ENCODE data around the gene SGMS1. TPM values are rescaled to one million over a fixed set of nuclear protein-coding genes. Genes with fewer than 3 reads are reported as not detected.
A peak's percentile ranks its signal among the peaks of the same experiment; 100 is the strongest.

Gene SGMS1
- total RNA-seq, 2 experiments from 2014 or later, result 7.5 to 9.0 TPM

GRCh38 chr10:50531388-50532077, 92.2 kb downstream of the SGMS1 start:
- no peak for ATAC-seq
- H3K27ac Mint-ChIP-seq, result no peak overlapping the region
- peaks cover 31% of the 10 kb centered on the region for H3K4me1 Mint-ChIP-seq
- no peak for DNase-seq
- peaks cover 5% of the 10 kb centered on the region for H3K36me3 Mint-ChIP-seq (ENCODE audit: low read depth)
- no peak overlapping the region for H3K4me3 Mint-ChIP-seq
- intact Hi-C loops (cut with DNase I, micrococcal nuclease), result no loop called here
- ChIA-PET CTCF (interaction anchor here (0.6 kb wide), 1 partner anchor 70 kb away, joined by 4 read pairs; no protein-coding TSS in a partner anchor), POLR2A (interaction anchor here (0.6 kb wide), 1 partner anchor 15 kb away, joined by 3 read pairs; no protein-coding TSS in a partner anchor)
- no peaks in the 10 kb centered on the region for H3K27me3 Mint-ChIP-seq
- H3K9me3 Mint-ChIP-seq (ENCODE audit: low read depth), result no peaks in the 10 kb centered on the region

- CTCF ChIA-PET, result interaction anchor here (1.2 kb wide), 1 partner anchor 11 kb away, joined by 4 read pairs; no protein-coding TSS in a partner anchor
- intact Hi-C loops (cut with DNase I, micrococcal nuclease), result no loop called here
- H3K27ac Mint-ChIP-seq, result no peak overlapping the region
Measured at GRCh38 chr10:50529660-50530059, 94.1 kb downstream of the SGMS1 start.

GRCh38 chr10:50528206-50528605, 95.5 kb downstream of the SGMS1 start:
- DNase-seq (no peak), ATAC-seq (no peak)
- POLR2A ChIA-PET, result no interaction called here
- Mint-ChIP-seq H3K36me3 (ENCODE audit: low read depth) (peaks cover 4% of the 10 kb centered on the region), H3K4me1 (peaks cover 29% of the 10 kb centered on the region), H3K27ac (no peak overlapping the region), H3K27me3 (no peaks in the 10 kb centered on the region), H3K4me3 (no peak overlapping the region), H3K9me3 (ENCODE audit: low read depth) (no peaks in the 10 kb centered on the region)
- intact Hi-C loops (cut with DNase I, micrococcal nuclease), result no loop called here
- CTCF ChIA-PET, result no interaction called here

More at GRCh38 chr10:50529660-50530059, 94.1 kb downstream of the SGMS1 start:
- Mint-ChIP-seq H3K27me3 (no peaks in the 10 kb centered on the region), H3K9me3 (ENCODE audit: low read depth) (no peaks in the 10 kb centered on the region), H3K36me3 (ENCODE audit: low read depth) (peaks cover 4% of the 10 kb centered on the region), H3K4me1 (peaks cover 25% of the 10 kb centered on the region), H3K4me3 (no peak overlapping the region)
- POLR2A ChIA-PET, result no interaction called here
- ATAC-seq, result no peak
- no peak for DNase-seq

- intact Hi-C loops (cut with DNase I, micrococcal nuclease), result loop anchor here in 1 of 2 experiments (1.0 kb wide), 1 partner anchor 11 kb away; no protein-coding TSS in a partner anchor
Measured at GRCh38 chr10:50527442-50528043, 96.2 kb downstream of the SGMS1 start.

GRCh38 chr10:50526185-50526584, 97.6 kb downstream of the SGMS1 start:
- ATAC-seq, result no peak
- no peak overlapping the region for H3K4me3 Mint-ChIP-seq
- no peaks in the 10 kb centered on the region for H3K9me3 Mint-ChIP-seq (ENCODE audit: low read depth)
- intact Hi-C loops (cut with DNase I, micrococcal nuclease), result no loop called here
- H3K4me1 Mint-ChIP-seq, result peaks cover 37% of the 10 kb centered on the region
- ChIA-PET POLR2A (no interaction called here), CTCF (interaction anchor here (0.7 kb wide), 1 partner anchor 23 kb away, joined by 3 read pairs; no protein-coding TSS in a partner anchor)
- H3K27ac Mint-ChIP-seq, result no peak overlapping the region
- peaks cover 6% of the 10 kb centered on the region for H3K36me3 Mint-ChIP-seq (ENCODE audit: low read depth)
- no peak for DNase-seq
- no peaks in the 10 kb centered on the region for H3K27me3 Mint-ChIP-seq

More at GRCh38 chr10:50527442-50528043, 96.2 kb downstream of the SGMS1 start:
- ChIA-PET CTCF (interaction anchor here (1.1 kb wide), 1 partner anchor 14 kb away, joined by 3 read pairs; no protein-coding TSS in a partner anchor), POLR2A (no interaction called here)
- peaks cover 4% of the 10 kb centered on the region for H3K36me3 Mint-ChIP-seq (ENCODE audit: low read depth)
- H3K9me3 Mint-ChIP-seq (ENCODE audit: low read depth), result no peaks in the 10 kb centered on the region
- no peak for DNase-seq
- no peaks in the 10 kb centered on the region for H3K27me3 Mint-ChIP-seq
- ATAC-seq, result peak; percentile 88
- peaks cover 35% of the 10 kb centered on the region for H3K4me1 Mint-ChIP-seq
- H3K4me3 Mint-ChIP-seq, result no peak overlapping the region
- H3K27ac Mint-ChIP-seq, result no peak overlapping the region

- no peak overlapping the region for H3K27ac Mint-ChIP-seq
- no peaks in the 10 kb centered on the region for H3K9me3 Mint-ChIP-seq (ENCODE audit: low read depth)
- ChIA-PET CTCF (interaction anchor here (0.7 kb wide), 1 partner anchor 93 kb away, joined by 4 read pairs; no protein-coding TSS in a partner anchor), POLR2A (no interaction called here)
- DNase-seq (no peak), ATAC-seq (no peak)
- peaks cover 34% of the 10 kb centered on the region for H3K4me1 Mint-ChIP-seq
- no peak overlapping the region for H3K4me3 Mint-ChIP-seq
- peaks cover 11% of the 10 kb centered on the region for H3K36me3 Mint-ChIP-seq (ENCODE audit: low read depth)
- intact Hi-C loops (cut with DNase I, micrococcal nuclease), result no loop called here
- no peaks in the 10 kb centered on the region for H3K27me3 Mint-ChIP-seq
Measured at GRCh38 chr10:50523357-50523756, 100.4 kb downstream of the SGMS1 start.

- ChIA-PET POLR2A (no interaction called here), CTCF (interaction anchor here (0.7 kb wide), 1 partner anchor 93 kb away, joined by 4 read pairs; no protein-coding TSS in a partner anchor)
- ATAC-seq (no peak), DNase-seq (no peak)
- Mint-ChIP-seq H3K27ac (no peak overlapping the region), H3K4me3 (no peak overlapping the region), H3K4me1 (peaks cover 32% of the 10 kb centered on the region), H3K36me3 (ENCODE audit: low read depth) (peaks cover 14% of the 10 kb centered on the region), H3K27me3 (no peaks in the 10 kb centered on the region), H3K9me3 (ENCODE audit: low read depth) (no peaks in the 10 kb centered on the region)
- intact Hi-C loops (cut with DNase I, micrococcal nuclease), result no loop called here
Measured at GRCh38 chr10:50522908-50523307, 100.8 kb downstream of the SGMS1 start.

GRCh38 chr10:50520115-50520514, 103.6 kb downstream of the SGMS1 start:
- DNase-seq, result no peak
- peaks cover 14% of the 10 kb centered on the region for H3K36me3 Mint-ChIP-seq (ENCODE audit: low read depth)
- H3K27me3 Mint-ChIP-seq, result no peaks in the 10 kb centered on the region
- H3K9me3 Mint-ChIP-seq (ENCODE audit: low read depth), result no peaks in the 10 kb centered on the region
- intact Hi-C loops (cut with DNase I, micrococcal nuclease), result no loop called here
- H3K4me3 Mint-ChIP-seq, result no peak overlapping the region
- peaks cover 32% of the 10 kb centered on the region for H3K4me1 Mint-ChIP-seq
- ChIA-PET CTCF (no interaction called here), POLR2A (no interaction called here)
- ATAC-seq, result no peak
- no peak overlapping the region for H3K27ac Mint-ChIP-seq

GRCh38 chr10:50517626-50518025, 106.1 kb downstream of the SGMS1 start:
- Mint-ChIP-seq H3K4me1 (peaks cover 34% of the 10 kb centered on the region), H3K9me3 (ENCODE audit: low read depth) (no peaks in the 10 kb centered on the region), H3K4me3 (no peak overlapping the region), H3K27ac (no peak overlapping the region), H3K36me3 (ENCODE audit: low read depth) (peaks cover 17% of the 10 kb centered on the region), H3K27me3 (no peaks in the 10 kb centered on the region)
- POLR2A ChIA-PET, result interaction anchor here (0.7 kb wide), 1 partner anchor 370 kb away, joined by 4 read pairs; no protein-coding TSS in a partner anchor
- ATAC-seq (no peak), DNase-seq (no peak)
- CTCF ChIA-PET, result interaction anchor here (0.8 kb wide), 1 partner anchor 18 kb away, joined by 3 read pairs; no protein-coding TSS in a partner anchor
- intact Hi-C loops (cut with DNase I, micrococcal nuclease), result no loop called here

- no peak overlapping the region for H3K27ac Mint-ChIP-seq
- DNase-seq (no peak), ATAC-seq (no peak)
- no peak overlapping the region for H3K4me3 Mint-ChIP-seq
- intact Hi-C loops (cut with DNase I, micrococcal nuclease), result no loop called here
- peaks cover 47% of the 10 kb centered on the region for H3K4me1 Mint-ChIP-seq
- peaks cover 16% of the 10 kb centered on the region for H3K36me3 Mint-ChIP-seq (ENCODE audit: low read depth)
- H3K27me3 Mint-ChIP-seq, result no peaks in the 10 kb centered on the region
- CTCF ChIA-PET, result interaction anchor here (0.5 to 1.2 kb wide), 3 partner anchors 19 to 43 kb away, joined by 3 to 5 read pairs (median 4); no protein-coding TSS in a partner anchor
- POLR2A ChIA-PET, result interaction anchor here (0.6 kb wide), 1 partner anchor 15 kb away, joined by 3 read pairs; no protein-coding TSS in a partner anchor
- no peaks in the 10 kb centered on the region for H3K9me3 Mint-ChIP-seq (ENCODE audit: low read depth)
Measured at GRCh38 chr10:50516171-50516570, 107.6 kb downstream of the SGMS1 start.

- CTCF ChIA-PET, result interaction anchor here (0.5 to 1.2 kb wide), 2 partner anchors 18 to 42 kb away, joined by 3 to 4 read pairs; no protein-coding TSS in a partner anchor
- H3K27me3 Mint-ChIP-seq, result no peaks in the 10 kb centered on the region
- intact Hi-C loops (cut with DNase I, micrococcal nuclease), result no loop called here
- ATAC-seq, result no peak
- H3K27ac Mint-ChIP-seq, result no peak overlapping the region
- no peaks in the 10 kb centered on the region for H3K9me3 Mint-ChIP-seq (ENCODE audit: low read depth)
- peaks cover 55% of the 10 kb centered on the region for H3K4me1 Mint-ChIP-seq
- H3K36me3 Mint-ChIP-seq (ENCODE audit: low read depth), result peaks cover 14% of the 10 kb centered on the region
- POLR2A ChIA-PET, result no interaction called here
- DNase-seq, result no peak
- no peak overlapping the region for H3K4me3 Mint-ChIP-seq
Measured at GRCh38 chr10:50515420-50515819, 108.3 kb downstream of the SGMS1 start.
